Esophagus mucosa (tissue), 1 donor: Measurements from ENCODE around the gene AWAT2. TPM values are rescaled to one million over a fixed set of nuclear protein-coding genes. Genes with fewer than 3 reads are reported as not detected.

Experiments
- ATAC-seq: fragments of 200-7000 bp; cut with Tn5 transposase; one replicate; pipeline ENCODE4 v1.9.1; 2020
- total RNA-seq: library from RNA; stranded (reverse); gene quantifications from one replicate; pipeline ENCODE4 v1.2.4, GENCODE V29; 2023
- donor health status: DM: yes; HTN: yes; CAD: no.

Gene AWAT2
- total RNA-seq, 1 donor from 2014 or later, result not detected

GRCh38 chrX:69995362-69996112 is 54.2 kb downstream of the AWAT2 start:
- ATAC-seq, result no peak

- no peak for ATAC-seq
These were observed 56.2 kb downstream of the AWAT2 start for GRCh38 chrX:69993494-69993893.

GRCh38 chrX:69991685-69992084 is 58.1 kb downstream of the AWAT2 start:
- no peak for ATAC-seq

Other genes starting within 250 kb of the AWAT2 start
- not detected for gene OTUD6A, start 12.5 kb upstream of the AWAT2 start, total RNA-seq
- gene IGBP1, start 83.5 kb upstream of the AWAT2 start, total RNA-seq, result 36.5 TPM
- not detected for gene DGAT2L6, start 127.5 kb upstream of the AWAT2 start, total RNA-seq
- not detected for gene AWAT1, start 184.7 kb upstream of the AWAT2 start, total RNA-seq
- gene P2RY4, start 210.3 kb upstream of the AWAT2 start, total RNA-seq, result 0.20 TPM
- gene ARR3, start 218.4 kb upstream of the AWAT2 start, total RNA-seq, result not detected
- not detected for gene RAB41, start 232.2 kb upstream of the AWAT2 start, total RNA-seq
- 44.7 TPM for gene PDZD11, start 240.0 kb upstream of the AWAT2 start, total RNA-seq
- 9.4 TPM for gene KIF4A, start 240.2 kb upstream of the AWAT2 start, total RNA-seq